Left kidney (tissue), 2 donors: ENCODE data around the gene PRSS35. TPM values are rescaled to one million over a fixed set of nuclear protein-coding genes. Genes with fewer than 3 reads are reported as not detected.
"Not testable (repeated sequence)": the region's sequence is repeated elsewhere in the genome, so short reads cannot be mapped to it uniquely, and the experiment has no call there.

Experiments used
- DNase-seq: peaks from one replicate; pipeline ENCODE4 v3.0.0-alpha.2; 2013
- polyA plus RNA-seq: library from polyadenylated mRNA; unstranded; fragments of 120-200 nt; gene quantifications from one replicate; pipeline ENCODE4 v1.2.1, GENCODE V29; 2013; ENCODE audit not compliant: insufficient read length

The PRSS35 gene
- polyA plus RNA-seq, 1 donor, result 44.3 TPM

- peak; percentile 56 for DNase-seq
Measured at GRCh38 chr6:83514866-83515466, 2.6 kb downstream of the PRSS35 start.

DNA sequence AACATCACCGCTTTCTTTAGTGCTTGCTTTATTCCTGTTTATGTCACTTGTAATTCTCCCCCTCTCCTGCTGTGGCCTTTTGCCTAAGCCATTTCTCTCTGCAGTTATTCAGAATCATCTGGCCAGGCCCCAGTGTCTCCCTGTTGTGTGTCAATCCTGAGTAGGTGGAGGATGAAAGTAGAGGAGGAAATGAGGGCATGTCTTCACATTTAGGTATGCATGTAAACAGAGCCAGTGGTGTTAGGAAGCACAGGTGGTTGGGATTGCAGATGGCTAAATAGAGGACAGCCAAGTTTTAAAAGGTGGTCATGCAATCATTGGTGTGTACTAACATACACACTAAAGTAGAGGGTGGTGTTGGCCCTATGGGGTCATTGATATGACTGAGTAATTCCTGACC is 5.2 kb downstream of the PRSS35 start:
- DNase-seq, result no peak

DNA sequence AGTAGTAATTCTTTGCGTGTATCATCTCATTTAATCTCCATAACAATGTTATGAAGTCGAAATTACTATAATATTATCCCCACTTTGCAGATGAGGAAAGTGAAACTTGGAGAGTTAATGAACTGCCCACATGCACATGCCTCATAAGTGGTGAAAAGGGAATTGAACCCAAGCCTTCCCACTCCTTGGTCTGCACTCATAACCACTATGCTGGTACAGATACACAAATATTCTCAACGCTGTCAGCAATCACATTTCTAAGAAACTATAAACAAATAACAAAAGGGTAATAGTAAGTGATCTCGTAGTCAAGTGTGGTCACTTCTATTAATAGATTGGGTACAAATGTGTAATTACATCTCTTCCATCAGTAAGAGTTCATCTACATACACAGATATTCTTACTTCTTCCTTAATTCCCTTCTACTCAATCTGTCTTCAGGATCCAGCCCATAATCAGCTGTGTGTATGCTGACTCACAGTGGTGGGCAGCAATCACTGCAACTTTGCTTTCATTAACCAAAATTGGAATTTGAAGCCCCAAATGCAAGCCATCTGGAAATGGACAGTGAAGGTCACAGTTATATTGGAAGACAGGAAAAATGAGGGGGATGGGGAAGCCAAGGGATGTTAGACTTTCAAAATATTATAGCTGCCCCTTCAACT is 6.6 kb downstream of the PRSS35 start:
- DNase-seq, result no peak

DNA sequence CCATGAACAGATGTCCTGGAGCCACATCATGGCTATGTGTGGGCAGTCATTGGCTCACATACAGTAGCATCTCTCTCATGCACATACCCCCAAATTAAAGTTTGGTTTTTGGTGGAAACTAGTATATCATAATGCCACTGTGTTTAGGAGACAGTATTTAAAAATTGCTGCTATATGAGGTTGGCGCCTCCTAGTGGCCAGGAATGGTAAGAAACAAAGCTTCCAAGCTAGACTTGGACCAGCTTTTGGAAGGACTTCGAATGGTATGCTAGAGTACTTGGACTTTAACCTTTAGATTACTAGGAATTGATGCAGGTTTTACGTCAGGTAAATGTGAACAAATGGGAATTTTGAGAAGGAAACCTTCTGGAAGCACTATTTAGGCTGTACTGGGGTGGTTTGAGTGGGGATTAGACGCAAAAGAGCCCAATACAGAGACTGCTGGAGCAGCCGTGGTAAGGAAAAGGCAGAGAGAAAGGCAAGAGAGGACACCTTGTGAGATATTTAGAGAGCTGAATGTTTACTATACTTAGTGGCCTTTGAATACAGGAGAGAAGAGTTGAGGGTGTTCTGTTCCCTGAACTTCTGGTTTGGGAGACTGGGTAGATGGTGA is 23.8 kb downstream of the PRSS35 start:
- no peak for DNase-seq

- no peak for DNase-seq
Measured at GRCh38 chr6:83536647-83537589, 24.6 kb downstream of the PRSS35 start.

DNA sequence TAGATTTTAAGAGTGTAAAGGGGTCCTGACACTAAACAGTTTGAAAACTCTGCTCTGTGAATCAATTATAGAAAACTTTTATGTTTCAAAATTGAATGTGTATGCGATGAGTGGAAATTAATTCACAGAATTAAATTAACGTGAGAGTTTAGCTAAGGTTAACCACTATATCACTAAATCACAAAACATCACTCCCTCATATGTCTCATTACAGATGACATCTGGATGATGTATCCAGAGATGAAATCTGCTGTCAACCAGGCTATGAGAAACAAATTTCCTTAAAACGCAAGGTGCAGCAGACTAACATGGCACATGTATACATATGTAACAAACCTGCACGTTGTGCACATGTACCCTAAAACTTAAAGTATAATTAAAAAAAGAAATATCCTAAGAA is 27.3 kb downstream of the PRSS35 start:
- DNase-seq, result no peak

DNA sequence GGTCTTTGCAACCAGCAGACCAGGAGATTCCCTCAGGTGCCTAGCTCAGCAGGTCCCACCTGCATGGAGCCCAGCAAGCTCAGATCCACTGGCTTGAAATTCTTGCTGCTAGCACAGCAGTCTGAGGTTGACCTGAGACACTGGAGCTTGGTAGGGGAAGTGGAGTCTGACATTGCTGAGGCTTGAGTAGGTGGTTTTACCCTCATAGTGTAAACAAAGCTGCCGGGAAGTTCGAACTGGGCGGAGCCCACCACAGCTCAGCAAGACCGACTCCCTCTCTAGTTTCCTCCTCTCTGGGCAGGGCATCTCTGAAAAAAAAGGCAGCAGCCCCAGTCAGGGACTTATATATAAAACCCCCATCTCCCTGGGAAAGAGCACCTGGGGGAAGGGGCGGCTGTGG is 34.3 kb downstream of the PRSS35 start:
- no peak for DNase-seq

- DNase-seq, result not testable (repeated sequence)
Measured at GRCh38 chr6:83550482-83550881, 38.1 kb downstream of the PRSS35 start.

GRCh38 chr6:83551748-83552147 is 39.4 kb downstream of the PRSS35 start:
- not testable (repeated sequence) for DNase-seq

GRCh38 chr6:83556871-83557270 is 44.5 kb downstream of the PRSS35 start:
- no peak for DNase-seq

GRCh38 chr6:83558975-83559374 is 46.6 kb downstream of the PRSS35 start:
- DNase-seq, result no peak

DNA sequence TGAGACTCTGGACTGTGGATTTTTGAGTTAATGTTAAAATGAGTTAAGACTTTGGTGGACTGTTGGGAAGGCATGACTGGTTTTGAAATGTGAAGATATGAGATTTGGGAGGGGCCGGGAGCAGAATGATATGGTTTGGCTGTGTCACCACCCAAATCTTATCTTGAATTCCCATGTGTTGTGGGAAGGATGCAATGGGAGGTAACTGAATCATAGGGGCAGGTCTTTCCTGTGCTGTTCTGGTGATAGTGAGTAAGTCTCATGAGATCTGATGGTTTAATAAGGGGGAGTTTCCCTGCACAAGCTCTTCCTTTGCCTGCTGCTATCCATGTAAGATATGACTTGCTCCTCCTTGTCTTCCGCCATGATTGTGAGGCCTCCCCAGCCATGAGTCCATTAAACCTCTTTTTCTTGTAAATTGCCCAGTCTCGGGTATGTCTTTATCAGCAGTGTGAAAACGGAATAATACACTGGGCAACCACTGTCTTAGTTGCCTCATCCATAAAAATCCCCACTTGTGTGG is 59.4 kb downstream of the PRSS35 start:
- not testable (repeated sequence) for DNase-seq

- peak; percentile 30 for DNase-seq
Measured at GRCh38 chr6:83574783-83575182, 62.4 kb downstream of the PRSS35 start.

Other genes starting within 250 kb of the PRSS35 start
- gene ME1, start 81.5 kb upstream of the PRSS35 start, polyA plus RNA-seq, result 2.5 TPM
- gene SNAP91, start 196.6 kb downstream of the PRSS35 start, polyA plus RNA-seq, result 0.60 TPM